ENCODE results near the gene PXDN.

DNA sequence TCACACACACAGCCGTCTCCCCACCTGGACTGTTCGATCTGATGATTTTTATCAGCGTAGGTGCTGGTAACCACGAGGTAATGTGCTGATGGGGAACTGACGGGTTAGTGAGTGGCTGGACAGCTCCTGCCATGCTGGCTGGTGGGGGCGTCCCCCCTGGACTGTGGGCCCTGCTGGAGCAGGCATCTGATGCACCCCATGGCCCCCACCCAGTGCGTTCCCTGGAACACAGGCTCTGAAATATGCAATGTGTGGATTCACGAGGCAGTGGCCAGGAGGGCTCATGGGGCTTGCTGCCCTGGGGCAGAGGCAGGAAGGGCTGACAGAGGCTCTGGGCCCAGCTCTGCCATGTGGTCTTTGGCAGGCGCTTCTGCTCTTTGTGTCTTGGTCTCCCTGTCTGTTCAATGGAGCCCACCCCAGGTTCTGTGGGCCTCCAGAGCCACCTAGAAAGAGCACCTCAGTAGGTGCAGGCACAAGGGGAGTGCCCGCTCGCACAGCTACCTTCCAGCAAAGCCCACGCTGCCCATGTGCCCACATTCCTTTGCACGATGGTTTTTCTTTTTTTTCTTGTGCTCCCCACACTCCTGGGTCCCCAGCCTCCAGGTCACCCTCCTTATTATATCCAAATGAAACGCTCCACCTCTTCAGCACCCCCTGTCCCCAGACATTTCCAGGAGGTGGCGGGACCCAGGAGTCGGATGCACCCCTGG is 10.3 kb upstream of the PXDN start:
- TF ChIP-seq, protein P1, sequence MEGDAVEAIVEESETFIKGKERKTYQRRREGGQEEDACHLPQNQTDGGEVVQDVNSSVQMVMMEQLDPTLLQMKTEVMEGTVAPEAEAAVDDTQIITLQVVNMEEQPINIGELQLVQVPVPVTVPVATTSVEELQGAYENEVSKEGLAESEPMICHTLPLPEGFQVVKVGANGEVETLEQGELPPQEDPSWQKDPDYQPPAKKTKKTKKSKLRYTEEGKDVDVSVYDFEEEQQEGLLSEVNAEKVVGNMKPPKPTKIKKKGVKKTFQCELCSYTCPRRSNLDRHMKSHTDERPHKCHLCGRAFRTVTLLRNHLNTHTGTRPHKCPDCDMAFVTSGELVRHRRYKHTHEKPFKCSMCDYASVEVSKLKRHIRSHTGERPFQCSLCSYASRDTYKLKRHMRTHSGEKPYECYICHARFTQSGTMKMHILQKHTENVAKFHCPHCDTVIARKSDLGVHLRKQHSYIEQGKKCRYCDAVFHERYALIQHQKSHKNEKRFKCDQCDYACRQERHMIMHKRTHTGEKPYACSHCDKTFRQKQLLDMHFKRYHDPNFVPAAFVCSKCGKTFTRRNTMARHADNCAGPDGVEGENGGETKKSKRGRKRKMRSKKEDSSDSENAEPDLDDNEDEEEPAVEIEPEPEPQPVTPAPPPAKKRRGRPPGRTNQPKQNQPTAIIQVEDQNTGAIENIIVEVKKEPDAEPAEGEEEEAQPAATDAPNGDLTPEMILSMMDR (conservative IDR thresholded peaks at IDR 0.05 in 1 of 2, IDR thresholded peaks at IDR 0.05 in 1 of 2; ENCODE audit: extremely low read depth in 1 of 2, insufficient read depth in 1 of 2, low read depth in 1 of 2, low read length in 2 of 2) = no peak
- no peak for TF ChIP-seq EZH2 (IDR thresholded peaks at IDR 0.05; ENCODE audit: borderline replicate concordance, low read length)

All from mammary epithelial cell (primary cell).